Fibroblast of pulmonary artery (primary cell): ENCODE data around the gene FBXL16.

ENCODE experiments used
- DNase-seq: peaks from one replicate; pipeline ENCODE4 v3.0.0-alpha.2; 2010; ENCODE audit warnings: low read depth
- H3K4me3 ChIP-seq: replicated peaks from 2 replicates; pipeline ENCODE4 v1.5.1; 2011; ENCODE audit warnings: low read depth, mild to moderate bottlenecking, control low read depth, low read length, moderate library complexity
- TF ChIP-seq, protein P1 (sequence below): IDR thresholded peaks from 2 replicates; pipeline ENCODE4 v1.5.1; 2011; ENCODE audit warnings: mild to moderate bottlenecking, control low read depth, low read length, inconsistent platforms; ENCODE audit errors: missing control alignments

FBXL16 gene

GRCh38 chr16:678858-679813, 26.5 kb downstream of the FBXL16 start:
- TF ChIP-seq, protein P1, sequence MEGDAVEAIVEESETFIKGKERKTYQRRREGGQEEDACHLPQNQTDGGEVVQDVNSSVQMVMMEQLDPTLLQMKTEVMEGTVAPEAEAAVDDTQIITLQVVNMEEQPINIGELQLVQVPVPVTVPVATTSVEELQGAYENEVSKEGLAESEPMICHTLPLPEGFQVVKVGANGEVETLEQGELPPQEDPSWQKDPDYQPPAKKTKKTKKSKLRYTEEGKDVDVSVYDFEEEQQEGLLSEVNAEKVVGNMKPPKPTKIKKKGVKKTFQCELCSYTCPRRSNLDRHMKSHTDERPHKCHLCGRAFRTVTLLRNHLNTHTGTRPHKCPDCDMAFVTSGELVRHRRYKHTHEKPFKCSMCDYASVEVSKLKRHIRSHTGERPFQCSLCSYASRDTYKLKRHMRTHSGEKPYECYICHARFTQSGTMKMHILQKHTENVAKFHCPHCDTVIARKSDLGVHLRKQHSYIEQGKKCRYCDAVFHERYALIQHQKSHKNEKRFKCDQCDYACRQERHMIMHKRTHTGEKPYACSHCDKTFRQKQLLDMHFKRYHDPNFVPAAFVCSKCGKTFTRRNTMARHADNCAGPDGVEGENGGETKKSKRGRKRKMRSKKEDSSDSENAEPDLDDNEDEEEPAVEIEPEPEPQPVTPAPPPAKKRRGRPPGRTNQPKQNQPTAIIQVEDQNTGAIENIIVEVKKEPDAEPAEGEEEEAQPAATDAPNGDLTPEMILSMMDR, result no peak
- peak overlapping the region; percentile 57 for H3K4me3 ChIP-seq
- DNase-seq, result peak; percentile 48

- TF ChIP-seq, protein P1, result no peak
- H3K4me3 ChIP-seq, result no peak overlapping the region
- no peak for DNase-seq
Observed at GRCh38 chr16:678209-678857, 27.3 kb downstream of the FBXL16 start.

DNA sequence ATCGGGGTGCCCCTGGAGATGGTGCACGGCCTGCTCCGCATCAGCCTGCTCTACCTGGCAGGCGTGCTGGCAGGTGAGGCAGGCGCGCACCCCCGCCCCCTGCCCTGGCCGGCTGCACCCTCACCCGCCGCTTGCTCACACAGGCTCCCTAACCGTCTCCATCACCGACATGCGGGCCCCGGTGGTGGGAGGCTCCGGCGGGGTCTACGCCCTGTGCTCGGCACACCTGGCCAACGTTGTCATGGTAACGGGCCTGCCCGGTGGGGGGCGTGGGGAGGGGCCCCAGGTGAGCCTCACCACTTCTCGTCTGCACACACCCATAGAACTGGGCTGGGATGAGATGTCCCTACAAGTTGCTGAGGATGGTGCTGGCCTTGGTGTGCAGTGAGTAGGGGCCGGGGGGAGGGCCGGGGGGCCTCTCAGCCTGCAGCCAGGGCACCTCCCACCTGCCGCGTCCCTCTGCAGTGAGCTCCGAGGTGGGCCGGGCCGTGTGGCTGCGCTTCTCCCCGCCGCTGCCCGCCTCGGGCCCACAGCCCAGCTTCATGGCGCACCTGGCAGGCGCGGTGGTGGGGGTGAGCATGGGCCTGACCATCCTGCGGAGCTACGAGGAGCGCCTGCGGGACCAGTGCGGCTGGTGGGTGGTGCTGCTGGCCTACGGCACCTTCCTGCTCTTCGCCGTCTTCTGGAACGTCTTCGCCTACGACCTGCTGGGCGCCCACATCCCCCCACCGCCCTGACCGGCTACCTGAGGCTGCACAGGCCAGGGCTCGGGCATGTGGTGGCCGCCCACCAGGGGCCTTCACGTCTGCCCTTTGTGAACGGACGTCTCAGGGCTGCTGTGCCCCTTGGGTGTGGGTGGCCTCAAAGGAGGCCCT, 28.0 kb downstream of the FBXL16 start:
- TF ChIP-seq, protein P1, result no peak
- H3K4me3 ChIP-seq, result no peak overlapping the region
- no peak for DNase-seq

GRCh38 chr16:676913-677312, 28.7 kb downstream of the FBXL16 start:
- no peak for DNase-seq
- H3K4me3 ChIP-seq, result no peak overlapping the region
- TF ChIP-seq, protein P1, result no peak

- TF ChIP-seq, protein P1, result no peak
- DNase-seq, result no peak
- no peak overlapping the region for H3K4me3 ChIP-seq
Observed at GRCh38 chr16:676565-676902, 29.1 kb downstream of the FBXL16 start.

DNA sequence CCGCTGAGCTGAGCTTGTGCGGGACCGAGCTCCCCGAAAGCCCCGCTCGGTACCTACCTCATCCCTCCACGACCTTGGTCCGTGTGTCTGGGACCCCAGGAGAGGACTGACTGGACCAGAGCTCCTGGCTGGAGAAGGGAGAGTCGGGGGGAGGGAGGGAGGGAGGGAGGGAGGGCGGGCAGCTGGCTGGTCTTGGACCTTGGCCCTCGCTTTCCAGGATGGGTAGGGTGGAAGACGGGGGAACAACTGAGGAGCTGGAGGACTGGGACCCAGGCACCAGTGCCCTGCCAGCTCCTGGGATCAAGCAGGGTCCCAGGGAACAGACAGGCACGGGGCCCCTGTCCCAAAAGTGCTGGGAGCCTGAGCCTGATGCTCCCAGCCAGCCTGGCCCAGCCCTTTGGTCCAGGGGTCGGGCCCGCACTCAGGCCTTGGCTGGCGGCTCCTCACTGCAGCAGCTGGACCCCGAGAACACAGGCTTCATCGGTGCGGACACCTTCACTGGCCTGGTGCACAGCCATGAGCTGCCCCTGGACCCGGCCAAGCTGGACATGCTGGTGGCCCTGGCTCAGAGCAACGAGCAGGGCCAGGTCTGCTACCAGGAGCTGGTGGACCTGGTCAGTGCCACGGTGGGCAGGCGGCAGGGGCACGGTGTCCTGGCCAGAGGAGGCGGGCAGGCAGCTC, 29.6 kb downstream of the FBXL16 start:
- DNase-seq, result no peak
- peak overlapping the region; percentile 30 for H3K4me3 ChIP-seq
- TF ChIP-seq, protein P1, result no peak
